GM12874 (cell line): ENCODE data around the gene CXCL16.

Source experiments
- TF ChIP-seq, protein P1 (sequence below): IDR thresholded peaks from 2 replicates; pipeline ENCODE4 v1.5.1; 2011; ENCODE audit warnings: low read depth, mild to moderate bottlenecking, control low read depth, low read length, moderate library complexity; ENCODE audit not compliant: insufficient read depth

Gene CXCL16

DNA sequence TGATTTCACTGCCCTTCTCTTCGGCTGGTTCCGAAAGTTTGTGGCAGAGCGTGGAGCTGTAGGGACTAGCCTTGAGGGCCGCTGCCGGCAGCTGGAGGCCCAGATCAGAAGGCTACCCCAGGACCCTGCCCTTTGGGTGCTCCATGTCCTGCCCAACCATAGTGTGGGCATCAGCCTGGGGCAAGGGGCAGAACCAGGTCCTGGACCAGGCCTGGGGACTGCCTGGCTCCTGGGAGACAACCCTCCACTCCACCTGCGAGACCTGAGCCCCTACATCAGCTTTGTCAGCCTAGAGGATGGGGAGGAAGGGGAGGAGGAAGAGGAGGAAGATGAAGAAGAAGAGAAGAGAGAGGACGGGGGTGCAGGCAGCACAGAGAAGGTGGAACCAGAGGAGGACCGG, 856 bp upstream of the CXCL16 start:
- TF ChIP-seq, protein P1, sequence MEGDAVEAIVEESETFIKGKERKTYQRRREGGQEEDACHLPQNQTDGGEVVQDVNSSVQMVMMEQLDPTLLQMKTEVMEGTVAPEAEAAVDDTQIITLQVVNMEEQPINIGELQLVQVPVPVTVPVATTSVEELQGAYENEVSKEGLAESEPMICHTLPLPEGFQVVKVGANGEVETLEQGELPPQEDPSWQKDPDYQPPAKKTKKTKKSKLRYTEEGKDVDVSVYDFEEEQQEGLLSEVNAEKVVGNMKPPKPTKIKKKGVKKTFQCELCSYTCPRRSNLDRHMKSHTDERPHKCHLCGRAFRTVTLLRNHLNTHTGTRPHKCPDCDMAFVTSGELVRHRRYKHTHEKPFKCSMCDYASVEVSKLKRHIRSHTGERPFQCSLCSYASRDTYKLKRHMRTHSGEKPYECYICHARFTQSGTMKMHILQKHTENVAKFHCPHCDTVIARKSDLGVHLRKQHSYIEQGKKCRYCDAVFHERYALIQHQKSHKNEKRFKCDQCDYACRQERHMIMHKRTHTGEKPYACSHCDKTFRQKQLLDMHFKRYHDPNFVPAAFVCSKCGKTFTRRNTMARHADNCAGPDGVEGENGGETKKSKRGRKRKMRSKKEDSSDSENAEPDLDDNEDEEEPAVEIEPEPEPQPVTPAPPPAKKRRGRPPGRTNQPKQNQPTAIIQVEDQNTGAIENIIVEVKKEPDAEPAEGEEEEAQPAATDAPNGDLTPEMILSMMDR: no peak

DNA sequence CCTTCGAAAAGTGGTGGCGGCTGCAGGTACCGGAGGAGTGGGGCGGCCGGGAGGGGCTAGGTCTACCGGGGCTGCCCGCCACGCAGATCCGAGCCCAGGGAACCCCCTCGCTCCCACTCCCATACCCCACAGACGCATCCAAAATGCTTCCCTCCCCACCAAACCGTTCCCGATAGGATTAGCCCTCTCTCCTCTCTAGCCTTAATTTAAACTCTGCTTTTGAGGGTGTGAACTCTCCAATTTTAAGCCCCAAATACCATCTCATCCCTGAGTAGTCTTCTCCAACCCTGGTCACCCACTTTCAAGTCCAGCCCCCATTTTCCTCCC, 260 bp upstream of the CXCL16 start:
- TF ChIP-seq, protein P1: no peak

DNA sequence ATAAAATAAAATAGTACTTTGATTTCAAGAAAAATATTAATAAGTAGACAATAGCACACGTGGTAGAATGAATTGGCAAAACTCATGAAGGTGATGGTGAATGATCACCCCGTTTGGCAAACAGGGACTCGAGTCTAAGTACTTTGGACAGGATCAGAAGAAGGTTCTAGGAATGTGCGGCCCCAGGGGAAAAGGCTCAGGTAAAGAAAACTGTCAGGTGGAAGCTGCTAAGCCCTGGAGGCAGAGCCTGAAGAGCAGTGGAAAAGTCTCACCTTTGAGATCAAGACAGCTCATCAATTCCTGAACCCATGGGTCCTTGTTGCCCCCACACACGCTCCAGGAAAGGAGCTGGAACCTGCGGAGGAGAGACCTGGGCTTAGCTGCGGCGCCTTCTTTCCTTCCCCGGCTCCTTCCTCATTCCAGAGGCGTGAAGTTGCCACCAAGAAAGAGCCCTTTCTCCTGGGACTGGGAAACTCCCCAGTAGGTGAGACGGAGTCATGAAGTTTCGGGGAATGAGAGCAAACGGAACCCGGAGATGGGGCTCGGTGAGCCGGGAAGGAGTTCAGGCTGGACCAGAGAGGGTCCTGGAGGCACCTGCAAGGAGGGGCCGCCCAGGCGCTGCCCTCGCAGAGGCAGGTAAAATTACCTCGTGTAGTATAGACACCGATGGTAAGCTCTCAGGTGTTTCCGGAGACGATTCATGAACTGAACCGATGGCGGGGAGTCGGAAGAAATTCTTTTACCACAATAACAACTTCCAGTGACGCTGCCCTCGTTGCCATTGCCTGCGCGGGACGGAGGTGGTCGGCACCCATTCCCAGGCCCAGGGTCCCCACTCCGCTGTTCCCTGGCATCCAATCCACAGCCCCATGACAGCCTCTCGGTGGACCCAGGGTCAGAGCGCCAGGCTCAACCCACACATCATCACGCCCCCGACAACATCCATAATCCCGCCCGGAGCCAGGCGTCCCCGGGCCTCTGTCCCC, 1.3 kb downstream of the CXCL16 start:
- TF ChIP-seq, protein P1: no peak

DNA sequence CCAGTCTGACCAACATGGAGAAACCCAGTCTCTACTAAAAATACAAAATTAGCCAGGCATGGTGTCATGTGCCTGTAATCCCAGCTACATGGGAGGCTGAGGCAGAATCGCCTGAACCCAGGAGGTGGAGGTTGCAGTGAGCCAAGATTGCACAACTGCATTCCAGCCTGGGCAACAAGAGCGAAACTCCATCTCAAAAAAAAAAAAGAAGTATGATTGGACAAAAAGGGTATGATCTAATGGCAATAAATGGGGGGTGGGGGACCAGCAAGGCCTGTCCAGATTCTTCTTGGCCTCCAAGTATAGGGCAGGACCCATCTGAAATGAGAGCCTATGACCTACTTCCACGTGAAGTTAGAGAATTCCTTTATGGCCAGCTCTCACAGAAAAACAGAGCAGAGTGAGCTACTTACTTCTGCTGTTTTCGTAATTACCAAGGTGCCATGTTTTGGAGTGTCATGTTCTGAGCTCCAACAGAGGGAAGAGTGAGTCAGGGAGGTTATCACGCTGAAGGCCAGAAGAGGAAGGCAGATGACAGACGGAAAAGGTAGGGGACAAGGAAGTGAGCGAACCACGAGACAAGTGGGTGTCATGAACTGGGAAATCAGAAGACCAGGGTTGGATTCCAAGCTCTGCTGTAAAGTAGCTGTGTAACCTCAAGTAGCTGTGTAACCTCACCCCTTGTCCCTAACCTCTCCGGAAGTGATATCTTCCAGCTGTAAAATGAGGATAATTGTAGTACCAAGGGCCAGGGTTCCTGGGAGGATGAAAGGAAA, 3.7 kb downstream of the CXCL16 start:
- TF ChIP-seq, protein P1: no peak

DNA sequence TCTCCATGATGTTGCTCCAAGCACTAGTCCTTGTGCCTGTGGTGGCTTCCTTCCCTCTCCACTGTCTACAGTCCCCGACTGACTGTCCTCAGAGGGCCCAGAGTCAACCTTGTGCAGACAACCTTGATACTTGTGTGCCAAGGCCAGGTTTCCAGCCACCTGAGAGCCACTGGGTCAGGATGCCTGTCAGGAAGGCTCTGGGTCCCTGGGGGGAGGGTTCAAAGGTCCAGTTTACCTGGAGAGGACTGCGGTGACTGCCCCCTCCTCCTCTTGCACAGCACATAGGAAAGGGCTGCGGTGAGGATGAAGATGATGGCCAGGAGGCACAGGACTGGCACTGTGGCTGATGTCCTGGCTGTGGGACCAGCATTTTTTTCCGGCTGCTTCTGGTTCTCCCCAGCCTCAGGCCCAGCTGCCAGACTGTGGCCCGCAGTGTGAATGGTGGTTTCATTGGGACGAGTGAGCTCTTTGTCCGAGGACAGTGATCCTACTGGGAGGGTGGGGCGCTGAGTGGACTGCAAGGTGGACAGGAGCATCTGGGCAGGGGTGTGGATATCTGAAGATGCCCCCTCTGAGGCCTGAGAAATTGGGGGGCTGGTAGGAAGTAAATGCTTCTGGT, 4.8 kb downstream of the CXCL16 start:
- TF ChIP-seq, protein P1: no peak

DNA sequence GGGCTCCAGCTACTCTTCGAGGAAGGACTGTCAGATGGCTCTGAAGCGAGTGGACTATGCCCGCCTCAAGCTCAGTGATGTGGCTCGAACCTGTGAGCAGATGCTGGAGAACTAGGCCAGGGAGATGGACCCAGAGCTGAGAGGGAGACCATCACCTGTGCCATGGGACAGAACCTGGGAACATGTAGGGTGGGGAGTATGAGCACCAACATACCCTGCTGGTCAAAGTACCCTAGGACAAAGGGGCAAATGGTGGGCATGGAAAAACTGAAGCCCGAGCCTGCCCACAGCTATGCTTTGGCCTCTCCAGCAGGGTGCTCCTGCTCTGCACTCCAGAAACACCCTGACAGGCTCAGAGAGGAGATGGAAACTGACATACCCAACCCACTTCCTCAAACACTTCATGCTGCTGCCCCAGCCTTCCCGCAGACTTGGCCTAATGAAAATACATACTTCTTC, 6.6 kb downstream of the CXCL16 start:
- TF ChIP-seq, protein P1: peak; percentile 58

DNA sequence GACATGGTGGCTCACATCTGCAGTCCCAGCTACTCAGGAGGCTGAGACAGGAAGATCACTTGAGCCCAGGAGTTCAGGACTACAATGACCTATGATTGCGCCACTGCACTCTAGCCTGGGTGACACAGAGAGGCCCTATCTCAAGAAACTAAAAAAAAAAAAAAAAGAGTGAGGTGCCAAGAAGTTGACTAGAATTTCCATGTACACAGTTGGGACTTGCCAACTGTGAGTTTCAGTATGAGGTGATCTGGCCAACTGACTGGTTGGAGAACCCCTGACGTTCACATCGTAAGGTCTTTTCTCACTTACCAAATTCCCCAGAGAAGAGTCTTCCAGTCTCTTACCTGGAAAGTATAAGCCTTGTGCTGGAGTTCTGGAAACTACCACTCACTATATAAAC, 11.6 kb downstream of the CXCL16 start:
- TF ChIP-seq, protein P1: no peak
